ENCODE measurements around the gene PSMD5. TPM values are rescaled to one million over a fixed set of nuclear protein-coding genes. Genes with fewer than 3 reads are reported as not detected.

PSMD5 gene
- total and polyA plus RNA-seq, 3 donors from 2014 or later, result 26.4 to 45.0 (median 39.0) TPM

GRCh38 chr9:120859361-120859760, 16.6 kb upstream of the PSMD5 start:
- H3K36me3 ChIP-seq (ENCODE audit: low read depth, missing control alignments), result no peaks in the 10 kb centered on the region

GRCh38 chr9:120857902-120858301, 15.2 kb upstream of the PSMD5 start:
- Histone ChIP-seq H3K4me3 (no peak overlapping the region), H3K4me1 (no peaks in the 10 kb centered on the region), H3K9me3 (no peaks in the 10 kb centered on the region), H3K27me3 (no peaks in the 10 kb centered on the region), H3K27ac (no peak overlapping the region), H3K36me3 (ENCODE audit: low read depth, missing control alignments) (no peaks in the 10 kb centered on the region)
- WGBS, 2 donors, result 96% methylated on average over 10 to 11 of the region's 11 CpGs
- TF ChIP-seq POLR2A (IDR thresholded peaks at IDR 0.05) (no peak), CTCF (IDR thresholded peaks at IDR 0.05) (no peak)
- no peak for DNase-seq
- intact Hi-C loops (cut with DNase I; ENCODE audit: low total_unique reads), result loop anchor here (10.0 kb wide), 1 partner anchor 63 kb away; the partner anchor contains the start of gene FBXW2

More at GRCh38 chr9:120859361-120859760, 16.6 kb upstream of the PSMD5 start:
- intact Hi-C loops (cut with DNase I; ENCODE audit: low total_unique reads), result loop anchor here (10.0 kb wide), 1 partner anchor 65 kb away; the partner anchor contains the start of gene FBXW2
- no peaks in the 10 kb centered on the region for H3K4me1 ChIP-seq
- 62 to 63% methylated on average over 6 of the region's 6 CpGs for WGBS, 2 donors
- no peak for DNase-seq
- no peak overlapping the region for H3K27ac ChIP-seq
- H3K9me3 ChIP-seq, result no peaks in the 10 kb centered on the region
- TF ChIP-seq CTCF (IDR thresholded peaks at IDR 0.05) (no peak), POLR2A (IDR thresholded peaks at IDR 0.05) (no peak)
- no peaks in the 10 kb centered on the region for H3K27me3 ChIP-seq
- no peak overlapping the region for H3K4me3 ChIP-seq

- no peaks in the 10 kb centered on the region for H3K9me3 ChIP-seq
- TF ChIP-seq POLR2A (IDR thresholded peaks at IDR 0.05) (no peak), CTCF (IDR thresholded peaks at IDR 0.05) (no peak)
- DNase-seq, result no peak
- 62 to 73% methylated on average over 7 of the region's 7 CpGs for WGBS, 2 donors
- intact Hi-C loops (cut with DNase I; ENCODE audit: low total_unique reads), result loop anchor here (10.0 kb wide), 1 partner anchor 63 kb away; the partner anchor contains the start of gene FBXW2
- no peaks in the 10 kb centered on the region for H3K4me1 ChIP-seq
- H3K27ac ChIP-seq, result no peak overlapping the region
- no peak overlapping the region for H3K4me3 ChIP-seq
- H3K27me3 ChIP-seq, result no peaks in the 10 kb centered on the region
- no peaks in the 10 kb centered on the region for H3K36me3 ChIP-seq (ENCODE audit: low read depth, missing control alignments)
Measured at GRCh38 chr9:120857481-120857880, 14.8 kb upstream of the PSMD5 start.

GRCh38 chr9:120856700-120857099, 14.0 kb upstream of the PSMD5 start:
- H3K27ac ChIP-seq, result no peak overlapping the region
- no peaks in the 10 kb centered on the region for H3K27me3 ChIP-seq
- intact Hi-C loops (cut with DNase I; ENCODE audit: low total_unique reads), result loop anchor here (10.0 kb wide), 1 partner anchor 62 kb away; the partner anchor contains the start of gene FBXW2
- DNase-seq, result no peak
- H3K36me3 ChIP-seq (ENCODE audit: low read depth, missing control alignments), result no peaks in the 10 kb centered on the region
- TF ChIP-seq CTCF (IDR thresholded peaks at IDR 0.05) (no peak), POLR2A (IDR thresholded peaks at IDR 0.05) (no peak)
- no peaks in the 10 kb centered on the region for H3K9me3 ChIP-seq
- H3K4me3 ChIP-seq, result no peak overlapping the region
- no peaks in the 10 kb centered on the region for H3K4me1 ChIP-seq
- 89 to 90% methylated on average over 4 of the region's 4 CpGs for WGBS, 2 donors

Measured in testis (tissue), 3 donors.